Gastrocnemius medialis (tissue), 4 donors: ENCODE results near the gene ARHGEF10L.

ENCODE experiments used
- CTCF ChIP-seq, 5 experiments: fragments of 450-650 bp in 3 of 5; fragments of 200-600 bp in 2 of 5; sonication (generic) in 2 of 5; IDR thresholded peaks in 4 of 5; conservative IDR thresholded peaks in 1 of 5; 1 replicate in 4 of 5; 2 replicates in 1 of 5; pipeline ENCODE4 v1.5.1; 2016 to 2019; ENCODE audit warnings: antibody characterized with exemption in 5 of 5, mild to moderate bottlenecking in 3 of 5, moderate library complexity in 3 of 5
- POLR2A ChIP-seq, 2 donors: fragments of 450-650 bp; IDR thresholded peaks; one replicate each; pipeline ENCODE4 v1.6.1; 2017; ENCODE audit warnings: antibody characterized with exemption in 2 of 2, mild to moderate bottlenecking in 2 of 2, moderate library complexity in 2 of 2

GRCh38 chr1:17622823-17623222 lies 83.3 kb downstream of the ARHGEF10L start:
- no peak for TF ChIP-seq CTCF (IDR thresholded peaks at IDR 0.05 in 4 of 5, conservative IDR thresholded peaks at IDR 0.05 in 1 of 5)
- no peak for TF ChIP-seq POLR2A (IDR thresholded peaks at IDR 0.05)
